NCI-H748 (cell line): ENCODE data around the gene TBC1D5.
"Not testable (repeated sequence)": the region's sequence is repeated elsewhere in the genome, so short reads cannot be mapped to it uniquely, and the experiment has no call there.

ENCODE experiments used
- DNase-seq: peaks from one replicate; lab custom pipeline; 2025; ENCODE audit not compliant: unreplicated experiment; lab: John Stamatoyannopoulos, UW

The TBC1D5 gene

DNA sequence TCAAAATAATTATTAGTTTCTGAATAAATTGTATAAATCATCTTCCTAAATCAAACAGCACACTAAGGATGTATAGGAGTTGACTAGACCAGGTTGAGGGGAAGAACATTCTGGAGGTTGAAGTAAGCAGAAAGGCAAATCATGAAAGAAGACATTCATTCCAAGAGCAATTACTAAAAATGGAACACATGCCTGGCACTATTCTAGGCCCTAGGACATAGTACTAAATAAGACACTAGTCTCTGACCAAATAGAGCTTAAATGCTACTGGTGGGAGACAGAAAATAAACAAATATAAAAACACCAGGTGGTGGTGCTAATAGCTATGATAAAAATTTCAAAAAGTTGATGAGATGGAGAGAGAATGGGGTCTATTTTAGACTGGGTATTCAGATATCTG, 190.1 kb downstream of the TBC1D5 start:
- DNase-seq, result peak; percentile 2

DNA sequence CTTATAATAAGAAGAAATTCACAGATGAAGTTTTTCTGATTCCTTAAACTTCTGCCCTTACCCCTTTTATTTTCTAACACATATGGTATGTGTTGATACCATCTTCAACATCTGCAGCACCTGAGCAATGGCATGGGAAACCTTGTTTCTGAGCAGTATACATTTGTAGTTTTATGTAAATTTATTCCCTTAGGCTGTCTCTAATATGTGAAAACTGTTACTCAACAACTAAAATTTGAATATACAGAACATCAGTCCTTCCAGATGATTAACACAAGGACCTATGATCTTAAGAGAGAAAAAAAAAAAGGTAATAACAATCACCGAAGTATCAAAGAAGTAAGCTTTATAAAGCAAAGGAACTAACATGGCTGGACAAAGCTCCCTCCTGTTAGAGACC, 190.5 kb downstream of the TBC1D5 start:
- DNase-seq, result no peak

DNA sequence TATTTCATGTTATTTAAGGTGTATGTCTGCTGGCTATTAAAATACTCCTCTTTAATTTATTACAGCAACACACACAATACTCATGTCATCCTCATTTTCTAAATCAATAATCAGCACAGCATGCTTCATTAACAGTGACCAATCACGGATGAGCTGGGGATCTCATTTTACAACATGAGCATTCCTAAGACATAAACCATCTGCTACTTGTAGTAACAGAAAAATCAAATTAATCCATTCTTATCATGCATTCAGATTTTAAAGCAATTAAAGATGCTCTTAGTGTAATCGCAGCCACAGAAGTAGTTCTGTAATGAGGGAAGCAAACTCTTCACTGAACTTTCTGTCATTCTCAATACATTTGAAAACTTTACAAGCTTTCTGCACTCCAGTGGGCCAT, 191.1 kb downstream of the TBC1D5 start:
- DNase-seq, result peak; percentile 38

DNA sequence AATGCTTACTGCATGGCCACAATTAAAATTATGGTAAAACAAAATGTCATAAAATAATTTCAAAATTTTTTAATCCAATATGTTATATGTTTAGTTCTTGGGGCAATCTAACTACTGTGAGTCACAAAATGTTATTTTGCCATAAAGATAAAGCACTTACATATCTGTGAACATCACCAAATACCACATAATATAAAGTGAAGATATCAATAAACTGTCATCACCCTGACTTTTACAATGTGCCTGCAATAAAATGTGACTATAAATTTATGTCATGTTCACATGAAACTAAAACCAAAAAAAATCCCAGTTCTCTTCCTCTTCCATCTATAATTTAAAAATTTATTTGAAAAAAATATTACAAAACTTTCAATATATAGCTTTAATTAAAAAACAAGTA, 191.8 kb downstream of the TBC1D5 start:
- DNase-seq, result no peak

DNA sequence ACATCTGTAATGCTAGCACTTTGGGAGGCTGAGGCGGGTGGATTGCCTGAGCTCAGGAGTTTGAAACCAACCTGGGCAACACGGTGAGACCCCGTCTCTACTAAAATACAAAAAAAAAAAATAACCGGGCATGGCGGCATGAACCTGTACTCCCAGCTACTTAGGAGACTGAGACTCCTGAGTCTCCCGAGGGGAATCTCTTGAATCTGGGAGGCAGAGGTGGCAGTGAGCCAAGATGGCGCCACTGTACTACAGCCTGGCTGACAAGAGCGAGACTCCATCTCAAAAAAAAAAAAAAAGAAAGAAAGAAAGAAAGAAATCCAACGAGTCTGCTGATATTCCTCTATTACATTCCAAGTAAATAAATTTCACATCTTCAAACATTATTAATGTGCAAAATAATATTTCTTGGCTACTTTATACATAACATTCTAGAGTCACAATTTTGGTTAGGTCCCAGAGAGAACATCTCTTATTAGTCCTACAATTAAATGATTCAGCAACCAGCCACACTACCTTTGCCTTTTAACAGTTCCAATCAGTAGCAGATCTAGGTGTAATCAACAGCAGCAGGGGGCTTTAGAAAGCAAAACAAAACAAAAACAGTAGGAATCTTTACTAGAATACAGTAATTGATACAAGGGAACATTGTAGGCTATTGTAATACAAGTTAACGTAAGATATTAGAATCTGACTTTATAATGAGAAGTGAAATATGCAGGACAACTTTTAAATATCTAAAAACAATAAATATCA, 195.8 kb downstream of the TBC1D5 start:
- peak; percentile 32 for DNase-seq

DNA sequence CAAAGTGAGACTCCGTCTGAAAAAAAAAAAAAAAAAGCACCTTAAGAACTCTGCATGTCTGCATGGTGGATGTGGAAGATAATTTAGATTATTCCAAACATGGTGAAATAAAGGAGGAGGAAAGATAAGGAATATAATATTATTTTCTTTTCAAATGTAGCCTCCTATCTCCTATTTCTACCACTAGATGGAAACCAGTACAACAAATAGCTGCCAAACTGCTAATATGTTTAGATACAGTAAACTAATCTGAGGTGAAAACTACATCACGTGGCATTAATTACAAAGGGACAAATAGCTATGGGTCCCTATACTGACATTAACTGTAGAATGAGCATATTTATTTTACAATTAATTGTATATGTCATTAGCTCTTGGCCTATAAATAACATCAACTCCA, 197.8 kb downstream of the TBC1D5 start:
- no peak for DNase-seq

DNA sequence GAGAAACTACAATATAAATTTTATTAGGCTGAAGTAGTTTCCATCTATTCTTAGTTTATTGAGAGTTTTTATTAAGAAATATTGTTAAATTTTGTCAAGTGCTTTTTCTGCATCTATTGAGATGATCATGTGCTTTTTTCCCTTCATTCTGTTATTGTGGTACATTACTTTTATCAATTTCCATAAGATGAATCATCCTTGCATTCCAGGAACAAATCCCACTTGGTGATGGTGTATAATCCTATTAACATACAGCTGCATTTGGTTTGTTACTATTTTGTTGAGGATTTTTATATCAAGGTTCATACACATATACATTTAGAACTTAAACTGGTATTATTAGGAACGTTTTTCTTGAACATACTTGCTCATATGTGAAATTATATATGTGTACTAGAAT, 199.8 kb downstream of the TBC1D5 start:
- DNase-seq, result no peak

DNA sequence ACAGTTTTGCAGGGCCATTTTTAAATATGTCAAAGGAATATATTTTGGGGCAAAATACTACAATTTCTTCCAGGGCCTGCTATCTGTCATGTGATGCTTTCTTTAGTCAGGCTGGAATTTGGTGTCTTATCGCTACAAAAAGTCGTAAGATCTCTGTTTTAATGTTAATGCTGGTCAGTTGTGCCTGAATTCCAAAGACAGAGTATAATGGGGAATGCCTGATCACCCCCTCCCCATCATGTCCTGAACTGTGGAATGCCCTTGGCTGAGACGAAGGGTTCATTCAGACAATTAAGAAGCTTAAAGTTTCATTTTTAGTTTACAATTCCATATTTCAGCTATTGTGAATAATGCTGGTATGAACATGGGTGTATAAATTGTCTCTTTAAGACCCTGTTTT, 203.0 kb downstream of the TBC1D5 start:
- no peak for DNase-seq

DNA sequence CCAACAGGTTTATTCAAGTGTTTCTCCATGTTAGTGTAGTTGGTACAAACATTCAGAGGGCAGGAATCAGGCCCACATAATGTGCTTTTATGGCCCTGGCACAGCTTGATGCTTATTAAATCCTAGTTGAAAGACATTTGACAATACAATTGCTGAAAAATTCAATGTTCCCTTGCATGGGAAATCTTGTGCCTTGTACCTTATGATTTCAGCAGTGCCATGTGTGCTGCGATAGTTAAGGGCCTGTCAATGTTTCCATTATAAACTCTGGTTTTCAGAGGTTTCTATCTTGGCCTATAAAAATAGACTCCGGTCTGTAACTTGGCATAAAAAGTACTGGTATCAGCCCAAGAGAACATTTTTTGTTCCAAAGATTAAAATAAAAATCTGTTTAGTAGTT, 207.2 kb downstream of the TBC1D5 start:
- DNase-seq, result peak; percentile 25

DNA sequence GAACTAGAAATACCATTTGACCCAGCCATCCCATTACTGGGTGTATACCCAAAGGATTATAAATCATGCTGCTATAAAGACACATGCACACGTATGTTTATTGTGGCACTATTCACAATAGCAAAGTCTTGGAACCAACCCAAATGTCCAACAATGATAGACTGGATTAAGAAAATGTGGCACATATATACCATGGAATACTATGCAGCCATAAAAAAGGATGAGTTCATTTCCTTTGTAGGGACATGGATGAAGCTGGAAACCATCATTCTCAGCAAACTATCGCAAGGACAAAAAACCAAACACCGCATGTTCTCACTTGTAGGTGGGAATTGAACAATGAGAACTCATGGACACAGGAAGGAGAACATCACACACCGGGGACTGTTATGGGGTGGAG, 210.0 kb downstream of the TBC1D5 start:
- not testable (repeated sequence) for DNase-seq

DNA sequence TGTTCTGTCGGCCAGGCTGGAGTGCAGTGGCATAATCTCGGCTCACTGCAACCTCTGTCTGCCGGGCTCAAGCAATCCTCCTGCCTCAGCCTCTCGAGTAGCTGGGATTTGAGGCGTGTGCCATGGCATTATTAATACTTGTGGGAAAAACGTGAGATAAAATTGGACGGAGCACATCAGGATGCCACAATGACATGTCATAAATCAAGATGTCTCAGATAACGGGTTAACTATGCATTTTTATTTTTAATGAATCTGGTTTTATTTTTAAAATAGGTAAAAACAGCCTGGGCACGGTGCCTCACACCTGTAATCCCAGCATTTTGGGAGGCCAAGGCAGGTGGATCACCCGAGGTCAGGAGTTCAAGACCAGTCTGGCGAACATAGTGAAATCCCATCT, 212.8 kb downstream of the TBC1D5 start:
- no peak for DNase-seq

DNA sequence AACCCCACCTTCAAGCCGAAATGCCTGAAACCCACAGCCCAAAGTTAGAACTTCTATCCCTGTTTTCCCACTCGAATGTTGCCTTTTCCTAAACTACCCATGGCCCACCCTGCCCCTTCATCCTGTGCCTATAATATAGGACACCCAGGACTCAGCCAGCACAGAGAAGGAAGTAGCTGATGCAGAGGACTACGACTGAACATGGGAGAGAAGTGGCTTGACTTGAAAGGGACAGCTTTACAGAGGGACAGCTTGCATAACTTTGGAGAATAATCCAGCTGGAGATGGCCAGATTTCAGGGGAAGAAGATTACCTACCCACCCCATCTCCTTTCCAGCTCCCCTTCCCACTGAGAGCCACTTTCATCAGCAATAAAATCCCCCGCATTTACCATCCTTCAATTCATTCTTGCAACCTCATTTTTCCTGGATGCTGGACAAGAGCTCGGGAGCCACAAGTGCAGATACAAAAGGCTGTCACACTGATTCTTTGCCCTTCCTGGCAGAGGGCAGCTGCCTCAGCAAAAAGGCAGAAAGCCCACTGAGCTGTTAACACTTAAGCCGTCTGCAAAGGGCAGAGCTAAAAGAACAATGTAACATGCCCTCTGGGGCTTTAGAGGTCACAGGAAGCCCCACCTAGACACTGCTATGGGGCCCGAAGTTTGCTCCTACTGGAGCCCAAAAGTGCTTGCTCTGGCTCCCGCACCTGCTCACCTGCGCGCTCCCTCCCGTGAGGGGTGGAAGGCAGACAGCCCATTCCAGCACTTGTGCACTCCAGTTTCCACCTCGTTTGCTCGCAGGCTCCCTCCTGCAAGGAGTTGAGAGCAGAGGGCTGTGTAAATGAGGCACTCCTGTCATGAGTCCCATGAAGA, 224.0 kb downstream of the TBC1D5 start:
- peak; percentile 64 for DNase-seq

DNA sequence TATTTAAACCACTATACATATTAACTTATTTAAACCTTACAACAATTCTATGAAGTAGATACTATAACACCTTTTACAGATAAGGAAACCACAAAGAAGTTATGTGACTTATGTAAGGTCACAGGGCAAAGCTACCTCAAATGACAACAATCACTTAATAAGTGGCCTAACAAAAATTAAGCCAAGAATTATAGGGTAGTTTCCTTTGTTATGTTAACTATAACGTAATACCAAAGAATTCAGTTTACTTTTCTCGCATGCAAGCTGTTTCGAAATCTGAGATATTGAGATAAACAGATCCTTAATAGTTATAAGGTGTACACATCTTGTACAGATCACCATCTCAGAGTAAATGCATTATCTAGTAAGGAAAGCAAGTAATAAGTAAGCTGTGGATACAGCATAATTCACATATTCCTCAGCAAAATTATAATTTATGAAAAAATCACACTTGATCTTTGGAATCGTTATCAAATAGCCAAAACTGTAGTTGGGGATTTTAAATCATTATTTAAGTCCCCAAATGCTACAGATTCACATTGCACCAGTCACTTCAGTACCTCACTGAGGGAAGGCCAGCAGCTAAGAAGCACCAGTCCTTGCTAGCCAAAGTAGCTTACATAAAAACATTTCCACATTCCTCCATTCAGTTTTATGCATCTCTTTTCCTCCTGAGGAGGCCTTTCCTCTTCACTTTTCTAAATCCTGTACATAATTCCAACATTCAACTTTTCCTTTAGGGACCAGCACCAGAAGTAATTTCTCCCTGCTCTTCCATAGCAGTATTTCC, 226.8 kb downstream of the TBC1D5 start:
- no peak for DNase-seq

DNA sequence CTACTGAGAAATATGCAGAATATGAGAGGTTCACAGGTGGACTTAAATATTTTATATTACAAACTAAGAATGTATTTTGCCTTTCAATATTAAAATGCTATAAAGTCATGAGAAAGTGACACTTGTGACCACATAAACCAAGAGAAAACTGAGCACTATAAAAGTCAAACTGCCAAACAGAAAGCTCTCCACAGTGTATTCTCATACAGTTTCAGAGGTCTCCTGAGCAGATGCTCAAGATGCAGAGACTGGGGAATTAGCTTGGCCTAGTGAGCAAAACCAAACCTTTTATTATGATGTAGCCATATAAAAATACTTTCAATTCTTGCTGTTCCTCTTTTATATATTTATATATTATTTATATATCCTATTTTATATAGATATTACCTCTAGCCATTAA, 227.8 kb downstream of the TBC1D5 start:
- no peak for DNase-seq

DNA sequence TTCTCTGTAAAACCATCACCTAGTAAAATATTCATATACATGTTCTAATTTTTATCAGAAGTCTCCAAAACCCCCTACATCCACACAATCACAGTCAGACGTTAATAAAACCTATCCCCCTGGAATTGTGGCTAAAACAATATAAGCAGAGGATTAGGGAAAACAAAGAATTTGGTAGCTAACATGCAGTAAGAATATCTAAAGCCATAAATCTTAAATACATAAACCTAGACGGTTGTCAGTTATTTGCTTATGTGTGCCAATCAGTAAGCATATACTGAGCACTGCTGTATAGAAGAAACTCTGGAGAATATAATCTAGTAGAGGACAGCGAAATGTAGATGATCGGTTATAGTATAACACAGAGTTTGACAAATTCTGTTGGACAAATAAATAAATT, 232.2 kb downstream of the TBC1D5 start:
- no peak for DNase-seq

DNA sequence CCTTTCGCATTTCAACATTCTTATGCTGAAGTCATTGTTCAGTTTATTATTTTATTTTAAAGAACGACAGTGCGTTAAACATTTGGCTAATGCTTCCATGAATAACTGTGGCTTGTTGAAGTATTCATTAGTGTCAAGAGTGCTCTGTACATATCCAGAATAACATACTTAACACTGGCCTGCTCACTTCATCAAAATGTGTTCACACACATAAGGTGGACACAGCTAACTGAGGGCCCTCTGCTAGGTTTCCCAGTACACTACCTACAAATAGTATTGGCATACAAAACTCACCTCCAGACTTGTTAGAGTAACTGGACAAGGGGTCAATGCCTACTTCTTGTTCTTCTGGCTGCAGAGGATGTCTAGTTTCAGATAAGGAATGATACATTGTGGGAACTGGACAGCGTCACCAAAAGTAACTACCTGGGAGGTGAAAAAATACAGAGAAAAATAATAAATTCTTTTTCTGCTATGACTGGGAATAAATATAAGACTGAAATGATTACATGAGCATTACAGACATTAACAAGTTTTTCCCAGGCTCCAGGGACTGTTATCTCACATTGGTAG, 234.2 kb downstream of the TBC1D5 start:
- DNase-seq, result no peak

DNA sequence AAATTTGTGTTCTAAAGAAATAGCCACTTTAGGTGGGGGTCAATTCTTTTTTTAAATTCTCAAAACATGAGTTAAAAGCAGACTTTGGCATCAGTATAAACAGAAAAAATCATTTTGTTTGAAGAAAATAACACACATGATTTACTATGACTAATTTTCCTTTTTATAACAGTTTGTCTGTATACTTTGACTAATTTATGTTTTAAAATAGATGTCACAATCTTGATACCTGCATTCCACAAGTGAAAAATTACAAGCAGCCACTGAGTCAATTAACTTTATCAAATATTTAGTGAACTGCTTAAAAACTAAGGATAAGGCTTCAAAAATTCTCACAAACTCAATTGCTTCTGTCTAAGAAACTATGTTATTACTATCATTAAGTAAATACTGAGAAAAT, 235.0 kb downstream of the TBC1D5 start:
- no peak for DNase-seq

DNA sequence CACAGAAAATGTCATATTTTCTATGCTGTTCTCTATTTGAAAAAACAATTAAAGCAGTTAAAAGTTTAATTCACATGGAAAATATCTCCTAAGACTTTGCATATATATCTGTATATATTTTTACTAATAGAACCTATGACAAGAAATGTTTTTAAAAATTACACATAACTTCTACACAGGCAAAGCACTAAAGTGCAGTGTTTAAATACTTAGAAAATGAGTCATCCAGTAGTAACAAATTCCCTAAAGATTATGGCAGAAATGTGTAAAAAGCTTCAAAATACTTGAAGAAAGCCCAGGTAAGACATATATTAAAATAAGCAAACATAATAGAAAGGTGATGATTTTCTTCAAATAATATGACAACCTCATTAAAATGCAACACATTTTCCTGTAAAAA, 236.6 kb downstream of the TBC1D5 start:
- no peak for DNase-seq

DNA sequence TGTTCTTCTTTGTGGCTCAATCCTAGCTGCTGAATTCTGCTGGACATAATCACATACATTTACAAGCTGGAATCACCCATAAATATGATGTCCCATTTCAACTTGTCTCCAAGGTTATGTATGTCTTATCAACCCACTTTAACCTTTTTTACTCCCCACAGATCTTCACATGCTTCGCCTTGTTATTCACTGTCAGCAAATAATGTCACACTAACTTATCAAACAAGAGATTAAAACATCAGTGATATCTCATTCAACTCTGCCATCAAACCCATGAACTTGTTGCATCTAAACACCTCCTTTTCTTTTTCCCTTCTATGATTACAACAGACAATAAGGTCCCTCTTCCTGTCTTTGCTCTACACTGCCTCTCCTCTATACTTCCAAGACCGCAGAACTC, 240.7 kb downstream of the TBC1D5 start:
- no peak for DNase-seq

DNA sequence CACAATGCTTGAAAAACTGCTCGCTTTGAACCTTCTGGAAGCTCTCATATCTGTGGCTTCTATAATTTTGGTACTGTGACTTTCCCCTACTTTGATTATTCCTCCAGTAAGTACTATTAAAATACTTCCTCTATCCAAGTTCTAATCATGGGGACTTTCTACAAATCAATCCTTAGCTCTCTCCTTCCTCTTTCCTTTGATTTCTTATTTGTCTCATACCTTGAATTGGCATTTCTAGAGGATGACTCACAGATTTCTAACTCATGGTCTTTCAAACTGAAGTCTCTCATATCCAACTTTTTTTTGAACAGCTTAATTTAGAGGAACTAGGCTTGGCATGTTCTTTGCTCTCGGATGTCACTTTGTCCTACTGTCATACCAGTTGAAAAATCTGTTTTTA, 241.8 kb downstream of the TBC1D5 start:
- no peak for DNase-seq

DNA sequence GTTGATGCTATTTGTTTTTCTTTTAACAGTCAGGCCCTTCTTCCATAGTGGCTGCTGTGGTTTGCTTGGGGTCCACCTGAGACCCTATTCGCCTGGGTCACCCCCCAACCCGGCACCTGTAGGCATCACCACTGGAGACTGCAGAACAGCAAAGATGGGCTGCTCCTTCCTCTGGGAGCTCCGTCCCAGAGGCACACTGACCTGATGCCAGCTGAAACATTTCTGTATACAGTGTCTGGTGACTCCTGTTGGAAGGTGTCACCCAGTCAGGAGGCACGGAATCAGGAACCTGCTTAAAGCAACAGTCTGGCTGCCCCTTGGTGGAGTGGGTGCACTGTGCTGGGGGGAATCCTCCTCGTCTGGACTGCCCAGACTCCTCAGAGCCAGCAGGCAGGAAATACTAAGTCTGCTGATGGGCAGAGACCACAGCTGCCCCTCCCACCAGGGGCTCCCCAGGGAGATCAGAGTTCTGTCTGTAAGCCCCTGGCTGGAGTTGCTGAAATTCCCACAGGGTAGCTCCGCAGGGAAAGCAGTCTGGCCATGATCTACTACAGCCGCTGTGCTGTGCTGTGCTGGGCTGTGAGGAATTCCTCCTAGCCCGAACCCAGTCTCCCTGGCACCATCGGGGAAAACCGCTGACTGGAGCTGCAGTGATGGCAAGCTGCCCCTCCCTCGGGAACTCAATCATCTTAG, 248.2 kb downstream of the TBC1D5 start:
- no peak for DNase-seq
